HG03575 (cell line): Measurements from ENCODE around the gene LIMS2.

Source experiments
- ATAC-seq: cut with Tn5 transposase; IDR thresholded peaks from one replicate; pipeline ENCODE4 v1.9.1; 2021; ENCODE audit not compliant: unreplicated experiment, insufficient number of reproducible peaks, low FRiP score; ENCODE audit errors: extremely low read depth

LIMS2 gene

GRCh38 chr2:127638361-127639110 lies 36.8 kb downstream of the LIMS2 start:
- ATAC-seq, result no peak

- ATAC-seq, result no peak
These were observed 37.5 kb downstream of the LIMS2 start for GRCh38 chr2:127637725-127638252.

GRCh38 chr2:127637236-127637630 lies 38.1 kb downstream of the LIMS2 start:
- ATAC-seq, result no peak

- no peak for ATAC-seq
These were observed 38.8 kb downstream of the LIMS2 start for GRCh38 chr2:127636248-127637235.

- ATAC-seq, result no peak
These were observed 39.7 kb downstream of the LIMS2 start for GRCh38 chr2:127635380-127636237.

- no peak for ATAC-seq
These were observed 40.5 kb downstream of the LIMS2 start for GRCh38 chr2:127634626-127635379.

GRCh38 chr2:127634066-127634617 lies 41.2 kb downstream of the LIMS2 start:
- ATAC-seq, result no peak

- ATAC-seq, result no peak
These were observed 41.7 kb downstream of the LIMS2 start for GRCh38 chr2:127633556-127634065.

GRCh38 chr2:127632592-127633489 lies 42.5 kb downstream of the LIMS2 start:
- no peak for ATAC-seq

- ATAC-seq, result no peak
These were observed 43.2 kb downstream of the LIMS2 start for GRCh38 chr2:127631997-127632581.

- ATAC-seq, result no peak
These were observed 43.8 kb downstream of the LIMS2 start for GRCh38 chr2:127631541-127631996.

GRCh38 chr2:127630864-127631540 lies 44.3 kb downstream of the LIMS2 start:
- no peak for ATAC-seq

GRCh38 chr2:127630096-127630863 lies 45.0 kb downstream of the LIMS2 start:
- ATAC-seq, result no peak

- no peak for ATAC-seq
These were observed 45.7 kb downstream of the LIMS2 start for GRCh38 chr2:127629637-127630036.
